GM23338 (cell line): Measurements from ENCODE around the gene PRPF4. TPM values are rescaled to one million over a fixed set of nuclear protein-coding genes. Genes with fewer than 3 reads are reported as not detected.

Source experiments
- ATAC-seq: fragments of 200-7000 bp; cut with Tn5 transposase; 3 replicates; pipeline ENCODE4 v1.9.1; 2020
- DNase-seq: peaks from one replicate; pipeline ENCODE4 v3.0.0-alpha.2; 2015; ENCODE audit warnings: low spot score
- H2AFZ ChIP-seq: fragments of 200-600 bp; sonication (generic); 2 replicates; pipeline ENCODE4 v1.8.0; 2016; ENCODE audit warnings: antibody characterized with exemption, mild to moderate bottlenecking, moderate library complexity
- H3F3A ChIP-seq: fragments of 200-600 bp; sonication (generic); replicated peaks from 2 replicates; pipeline ENCODE4 v1.8.0; 2017; ENCODE audit warnings: antibody characterized with exemption, mixed run types, low read depth
- H3K27ac ChIP-seq: fragments of 200-600 bp; sonication (generic); 2 replicates; pipeline ENCODE4 v1.6.1; 2016; ENCODE audit warnings: low read depth
- H3K27me3 ChIP-seq: fragments of 200-600 bp; sonication (generic); 2 replicates; pipeline ENCODE4 v1.8.0; 2016; ENCODE audit warnings: mild to moderate bottlenecking, mixed run types, moderate library complexity; ENCODE audit not compliant: insufficient read depth
- H3K36me3 ChIP-seq: fragments of 200-600 bp; sonication (generic); 2 replicates; pipeline ENCODE4 v1.8.0; 2016; ENCODE audit warnings: mild to moderate bottlenecking; ENCODE audit not compliant: insufficient read depth
- H3K4me1 ChIP-seq: fragments of 200-600 bp; sonication (generic); 2 replicates; pipeline ENCODE4 v1.8.0; 2016; ENCODE audit warnings: mild to moderate bottlenecking, moderate library complexity; ENCODE audit not compliant: insufficient read depth
- H3K4me2 ChIP-seq: fragments of 200-600 bp; sonication (generic); 2 replicates; pipeline ENCODE4 v1.7.1; 2017; ENCODE audit warnings: mixed run types
- H3K4me3 ChIP-seq: fragments of 200-600 bp; sonication (generic); 2 replicates; pipeline ENCODE4 v1.6.1; 2016; ENCODE audit warnings: mixed run types
- H3K79me2 ChIP-seq: fragments of 200-600 bp; sonication (generic); replicated peaks from 2 replicates; pipeline ENCODE4 v1.8.0; 2017; ENCODE audit warnings: mild to moderate bottlenecking; ENCODE audit not compliant: insufficient read depth
- H3K9me2 ChIP-seq: fragments of 200-600 bp; sonication (generic); 2 replicates; pipeline ENCODE4 v1.8.0; 2017; ENCODE audit not compliant: insufficient read depth
- H4K20me1 ChIP-seq: fragments of 200-600 bp; sonication (generic); replicated peaks from 2 replicates; pipeline ENCODE4 v1.8.0; 2017; ENCODE audit warnings: mild to moderate bottlenecking; ENCODE audit not compliant: insufficient read depth
- H3K27ac Mint-ChIP-seq: 2 replicates; pipeline ENCODE4 v1.8.0; 2020; ENCODE audit warnings: inconsistent platforms, mild to moderate bottlenecking, moderate library complexity, mixed read lengths
- H3K27me3 Mint-ChIP-seq: 3 replicates; pipeline ENCODE4 v1.8.0; 2022; ENCODE audit warnings: low read depth, mild to moderate bottlenecking, moderate library complexity, mixed read lengths, inconsistent platforms; ENCODE audit not compliant: insufficient read depth, poor library complexity
- H3K36me3 Mint-ChIP-seq: 3 replicates; pipeline ENCODE4 v1.8.0; 2021; ENCODE audit warnings: low read depth, mild to moderate bottlenecking, inconsistent platforms, moderate library complexity, mixed read lengths
- H3K4me1 Mint-ChIP-seq: 3 replicates; pipeline ENCODE4 v1.8.0; 2020; ENCODE audit warnings: mild to moderate bottlenecking, inconsistent platforms, mixed read lengths
- H3K4me3 Mint-ChIP-seq: 3 replicates; pipeline ENCODE4 v1.8.0; 2021; ENCODE audit warnings: moderate library complexity, mild to moderate bottlenecking, inconsistent platforms, mixed read lengths
- H3K9me3 Mint-ChIP-seq: 3 replicates; pipeline ENCODE4 v1.8.0; 2020; ENCODE audit warnings: moderate library complexity, mild to moderate bottlenecking, inconsistent platforms, mixed read lengths
- CREB1 ChIP-seq: fragments of 250-450 bp; sonication (Bioruptor Pico); IDR thresholded peaks from 2 replicates; pipeline ENCODE4 v1.5.0; 2020; ENCODE audit warnings: low read depth, mild to moderate bottlenecking, moderate library complexity
- ETS1 ChIP-seq: IDR thresholded peaks from 2 replicates; pipeline ENCODE4 v1.6.1; 2016; ENCODE audit warnings: antibody characterized with exemption
- EZH2 ChIP-seq: fragments of 200-600 bp; sonication (generic); IDR thresholded peaks from one replicate; pipeline ENCODE4 v1.8.0; 2017; ENCODE audit warnings: antibody characterized with exemption, mild to moderate bottlenecking, low read depth; ENCODE audit not compliant: unreplicated experiment
- EZH2phosphoT487 ChIP-seq: fragments of 200-600 bp; sonication (generic); IDR thresholded peaks from one replicate; pipeline ENCODE4 v1.8.1; 2018; ENCODE audit warnings: antibody characterized with exemption; ENCODE audit not compliant: unreplicated experiment
- JUNB ChIP-seq: IDR thresholded peaks from one replicate; pipeline ENCODE4 v1.6.1; 2016; ENCODE audit warnings: antibody characterized with exemption; ENCODE audit not compliant: unreplicated experiment
- NANOG ChIP-seq: IDR thresholded peaks from 2 replicates; pipeline ENCODE4 v1.6.1; 2016; ENCODE audit warnings: antibody characterized with exemption, borderline replicate concordance
- POLR2AphosphoS5 ChIP-seq: IDR thresholded peaks from 2 replicates; pipeline ENCODE4 v1.6.1; 2016; ENCODE audit warnings: antibody characterized with exemption, low read depth
- REST ChIP-seq: IDR thresholded peaks from one replicate; pipeline ENCODE4 v1.6.1; 2018; ENCODE audit warnings: antibody characterized with exemption; ENCODE audit not compliant: unreplicated experiment
- STAT1 ChIP-seq: IDR thresholded peaks from one replicate; pipeline ENCODE4 v1.6.1; 2016; ENCODE audit warnings: antibody characterized with exemption; ENCODE audit not compliant: unreplicated experiment
- ZNF331 ChIP-seq: fragments of 250-450 bp; sonication (Bioruptor Pico); IDR thresholded peaks from 2 replicates; pipeline ENCODE4 v1.5.0; 2020; ENCODE audit warnings: low read depth, mild to moderate bottlenecking, moderate library complexity
- polyA plus RNA-seq: library from polyadenylated mRNA; unstranded; fragments of >200 nt; fragmentation: Nextera tagmentation; extraction: Ambion mirVana; gene quantifications from 2 replicates; pipeline ENCODE4 v1.2.1, GENCODE V29; 2016
- total RNA-seq: library from RNA; depleted of rRNA; stranded (reverse); fragments of >200 nt; shearing (Covaris generic); gene quantifications from 2 replicates; pipeline ENCODE4 v1.2.3, GENCODE V29; 2014
- TF ChIP-seq, protein P1 (sequence below): fragments of 250-450 bp; sonication (Bioruptor Pico); IDR thresholded peaks from 2 replicates; pipeline ENCODE4 v1.5.0; 2020; ENCODE audit warnings: mild to moderate bottlenecking, moderate library complexity

The PRPF4 gene
- total and polyA plus RNA-seq, 2 experiments from 2014 or later = 18.7 to 34.6 TPM

- no peaks in the 10 kb centered on the region for H3K9me3 Mint-ChIP-seq
- Histone ChIP-seq H3K79me2 (no peaks in the 10 kb centered on the region), H3K4me3 (no peak overlapping the region), H3K9me2 (no peaks in the 10 kb centered on the region), H3K27ac (no peak overlapping the region), H2AFZ (no peak overlapping the region), H3F3A (no peaks in the 10 kb centered on the region), H4K20me1 (peaks cover 8% of the 10 kb centered on the region; the same call in 1 of the 2 replicates), H3K4me1 (no peaks in the 10 kb centered on the region), H3K4me2 (no peak overlapping the region), H3K27me3 (no peaks in the 10 kb centered on the region), H3K36me3 (peaks cover 13% of the 10 kb centered on the region)
- H3K36me3 Mint-ChIP-seq = peaks cover 20% of the 10 kb centered on the region
- H3K27ac Mint-ChIP-seq = no peak overlapping the region
- H3K27me3 Mint-ChIP-seq = no peaks in the 10 kb centered on the region
- H3K4me3 Mint-ChIP-seq = no peak overlapping the region
- no peak for TF ChIP-seq EZH2phosphoT487
- no peak for TF ChIP-seq ETS1
- no peak for TF ChIP-seq POLR2AphosphoS5
- TF ChIP-seq EZH2 = no peak
- no peak for TF ChIP-seq STAT1
- no peak for TF ChIP-seq NANOG
- TF ChIP-seq REST = no peak
- TF ChIP-seq JUNB = no peak
- TF ChIP-seq CREB1 (CRISPR knock-in tag) = no peak
- TF ChIP-seq, protein P1, sequence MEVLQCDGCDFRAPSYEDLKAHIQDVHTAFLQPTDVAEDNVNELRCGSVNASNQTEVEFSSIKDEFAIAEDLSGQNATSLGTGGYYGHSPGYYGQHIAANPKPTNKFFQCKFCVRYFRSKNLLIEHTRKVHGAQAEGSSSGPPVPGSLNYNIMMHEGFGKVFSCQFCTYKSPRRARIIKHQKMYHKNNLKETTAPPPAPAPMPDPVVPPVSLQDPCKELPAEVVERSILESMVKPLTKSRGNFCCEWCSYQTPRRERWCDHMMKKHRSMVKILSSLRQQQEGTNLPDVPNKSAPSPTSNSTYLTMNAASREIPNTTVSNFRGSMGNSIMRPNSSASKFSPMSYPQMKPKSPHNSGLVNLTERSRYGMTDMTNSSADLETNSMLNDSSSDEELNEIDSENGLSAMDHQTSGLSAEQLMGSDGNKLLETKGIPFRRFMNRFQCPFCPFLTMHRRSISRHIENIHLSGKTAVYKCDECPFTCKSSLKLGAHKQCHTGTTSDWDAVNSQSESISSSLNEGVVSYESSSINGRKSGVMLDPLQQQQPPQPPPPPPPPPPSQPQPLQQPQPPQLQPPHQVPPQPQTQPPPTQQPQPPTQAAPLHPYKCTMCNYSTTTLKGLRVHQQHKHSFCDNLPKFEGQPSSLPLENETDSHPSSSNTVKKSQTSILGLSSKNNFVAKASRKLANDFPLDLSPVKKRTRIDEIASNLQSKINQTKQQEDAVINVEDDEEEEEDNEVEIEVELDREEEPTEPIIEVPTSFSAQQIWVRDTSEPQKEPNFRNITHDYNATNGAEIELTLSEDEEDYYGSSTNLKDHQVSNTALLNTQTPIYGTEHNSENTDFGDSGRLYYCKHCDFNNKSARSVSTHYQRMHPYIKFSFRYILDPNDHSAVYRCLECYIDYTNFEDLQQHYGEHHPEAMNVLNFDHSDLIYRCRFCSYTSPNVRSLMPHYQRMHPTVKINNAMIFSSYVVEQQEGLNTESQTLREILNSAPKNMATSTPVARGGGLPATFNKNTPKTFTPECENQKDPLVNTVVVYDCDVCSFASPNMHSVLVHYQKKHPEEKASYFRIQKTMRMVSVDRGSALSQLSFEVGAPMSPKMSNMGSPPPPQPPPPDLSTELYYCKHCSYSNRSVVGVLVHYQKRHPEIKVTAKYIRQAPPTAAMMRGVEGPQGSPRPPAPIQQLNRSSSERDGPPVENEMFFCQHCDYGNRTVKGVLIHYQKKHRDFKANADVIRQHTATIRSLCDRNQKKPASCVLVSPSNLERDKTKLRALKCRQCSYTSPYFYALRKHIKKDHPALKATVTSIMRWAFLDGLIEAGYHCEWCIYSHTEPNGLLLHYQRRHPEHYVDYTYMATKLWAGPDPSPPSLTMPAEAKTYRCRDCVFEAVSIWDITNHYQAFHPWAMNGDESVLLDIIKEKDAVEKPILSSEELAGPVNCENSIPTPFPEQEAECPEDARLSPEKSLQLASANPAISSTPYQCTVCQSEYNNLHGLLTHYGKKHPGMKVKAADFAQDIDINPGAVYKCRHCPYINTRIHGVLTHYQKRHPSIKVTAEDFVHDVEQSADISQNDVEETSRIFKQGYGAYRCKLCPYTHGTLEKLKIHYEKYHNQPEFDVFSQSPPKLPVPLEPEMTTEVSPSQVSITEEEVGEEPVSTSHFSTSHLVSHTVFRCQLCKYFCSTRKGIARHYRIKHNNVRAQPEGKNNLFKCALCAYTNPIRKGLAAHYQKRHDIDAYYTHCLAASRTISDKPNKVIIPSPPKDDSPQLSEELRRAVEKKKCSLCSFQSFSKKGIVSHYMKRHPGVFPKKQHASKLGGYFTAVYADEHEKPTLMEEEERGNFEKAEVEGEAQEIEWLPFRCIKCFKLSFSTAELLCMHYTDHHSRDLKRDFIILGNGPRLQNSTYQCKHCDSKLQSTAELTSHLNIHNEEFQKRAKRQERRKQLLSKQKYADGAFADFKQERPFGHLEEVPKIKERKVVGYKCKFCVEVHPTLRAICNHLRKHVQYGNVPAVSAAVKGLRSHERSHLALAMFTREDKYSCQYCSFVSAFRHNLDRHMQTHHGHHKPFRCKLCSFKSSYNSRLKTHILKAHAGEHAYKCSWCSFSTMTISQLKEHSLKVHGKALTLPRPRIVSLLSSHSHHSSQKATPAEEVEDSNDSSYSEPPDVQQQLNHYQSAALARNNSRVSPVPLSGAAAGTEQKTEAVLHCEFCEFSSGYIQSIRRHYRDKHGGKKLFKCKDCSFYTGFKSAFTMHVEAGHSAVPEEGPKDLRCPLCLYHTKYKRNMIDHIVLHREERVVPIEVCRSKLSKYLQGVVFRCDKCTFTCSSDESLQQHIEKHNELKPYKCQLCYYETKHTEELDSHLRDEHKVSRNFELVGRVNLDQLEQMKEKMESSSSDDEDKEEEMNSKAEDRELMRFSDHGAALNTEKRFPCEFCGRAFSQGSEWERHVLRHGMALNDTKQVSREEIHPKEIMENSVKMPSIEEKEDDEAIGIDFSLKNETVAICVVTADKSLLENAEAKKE = no peak
- no peak for TF ChIP-seq ZNF331 (CRISPR knock-in tag)
- ATAC-seq = no peak
- no peak for DNase-seq
- H3K4me1 Mint-ChIP-seq = no peaks in the 10 kb centered on the region
Observed at GRCh38 chr9:113257863-113258262, 17.6 kb upstream of the PRPF4 start.
